ENCODE measurements around the gene C6orf141. TPM values are rescaled to one million over a fixed set of nuclear protein-coding genes. Genes with fewer than 3 reads are reported as not detected.
A peak's percentile ranks its signal among the peaks of the same experiment; 100 is the strongest.

The C6orf141 gene
- not detected for total RNA-seq

DNA sequence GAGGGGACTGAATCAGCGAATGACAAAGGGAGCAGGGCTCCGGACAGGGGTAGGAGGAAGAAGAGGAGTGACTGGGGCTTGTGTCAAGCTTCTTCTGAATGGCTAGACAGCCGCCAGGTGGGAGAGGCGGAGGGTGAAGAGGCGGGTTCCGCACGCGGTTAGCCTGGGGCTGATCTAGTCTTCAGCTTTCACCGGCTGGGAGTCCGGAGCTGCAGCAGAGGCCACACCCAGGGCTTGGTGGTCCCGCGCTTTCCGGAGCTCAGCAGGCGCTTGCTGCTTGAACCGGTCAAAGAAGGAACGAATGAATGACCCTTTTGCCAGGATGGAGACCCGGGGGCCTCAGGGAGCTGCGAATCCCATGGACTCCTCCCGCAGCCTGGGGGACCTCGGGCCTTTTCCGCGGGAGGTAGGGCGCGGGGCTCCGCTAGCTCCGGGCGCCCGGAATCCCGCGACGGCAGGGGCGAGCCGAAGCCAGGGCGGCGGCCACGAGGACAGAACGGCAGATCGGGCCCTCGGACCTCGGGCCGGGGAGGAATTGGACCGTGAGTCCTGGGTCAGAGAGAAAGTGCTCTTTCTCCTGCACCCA, at the start of gene C6orf141:
C6orf141 (plus strand) TSS at position 177 of the 586 bp plus-strand sequence; CDS start at position 302, 125 bp downstream.
- intact Hi-C loops (cut with DNase I), result no loop called here
- Histone ChIP-seq H3K27ac (no peak within 1 kb of the TSS), H3K27me3 (peaks cover 5% of the 10 kb centered on the region), H3K9me3 (no peaks in the 10 kb centered on the region), H3K36me3 (no peaks in the 10 kb centered on the region), H3K4me1 (peaks cover 0 to 13% of the 10 kb centered on the region in 2 donors), H3K4me3 (peak within 1 kb of the TSS; percentile 41 to 51)
- TF ChIP-seq, protein P1, sequence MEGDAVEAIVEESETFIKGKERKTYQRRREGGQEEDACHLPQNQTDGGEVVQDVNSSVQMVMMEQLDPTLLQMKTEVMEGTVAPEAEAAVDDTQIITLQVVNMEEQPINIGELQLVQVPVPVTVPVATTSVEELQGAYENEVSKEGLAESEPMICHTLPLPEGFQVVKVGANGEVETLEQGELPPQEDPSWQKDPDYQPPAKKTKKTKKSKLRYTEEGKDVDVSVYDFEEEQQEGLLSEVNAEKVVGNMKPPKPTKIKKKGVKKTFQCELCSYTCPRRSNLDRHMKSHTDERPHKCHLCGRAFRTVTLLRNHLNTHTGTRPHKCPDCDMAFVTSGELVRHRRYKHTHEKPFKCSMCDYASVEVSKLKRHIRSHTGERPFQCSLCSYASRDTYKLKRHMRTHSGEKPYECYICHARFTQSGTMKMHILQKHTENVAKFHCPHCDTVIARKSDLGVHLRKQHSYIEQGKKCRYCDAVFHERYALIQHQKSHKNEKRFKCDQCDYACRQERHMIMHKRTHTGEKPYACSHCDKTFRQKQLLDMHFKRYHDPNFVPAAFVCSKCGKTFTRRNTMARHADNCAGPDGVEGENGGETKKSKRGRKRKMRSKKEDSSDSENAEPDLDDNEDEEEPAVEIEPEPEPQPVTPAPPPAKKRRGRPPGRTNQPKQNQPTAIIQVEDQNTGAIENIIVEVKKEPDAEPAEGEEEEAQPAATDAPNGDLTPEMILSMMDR (IDR thresholded peaks at IDR 0.05), result no peak
- DNase-seq (ENCODE audit: low spot score in 2 of 2), result no peak

DNA sequence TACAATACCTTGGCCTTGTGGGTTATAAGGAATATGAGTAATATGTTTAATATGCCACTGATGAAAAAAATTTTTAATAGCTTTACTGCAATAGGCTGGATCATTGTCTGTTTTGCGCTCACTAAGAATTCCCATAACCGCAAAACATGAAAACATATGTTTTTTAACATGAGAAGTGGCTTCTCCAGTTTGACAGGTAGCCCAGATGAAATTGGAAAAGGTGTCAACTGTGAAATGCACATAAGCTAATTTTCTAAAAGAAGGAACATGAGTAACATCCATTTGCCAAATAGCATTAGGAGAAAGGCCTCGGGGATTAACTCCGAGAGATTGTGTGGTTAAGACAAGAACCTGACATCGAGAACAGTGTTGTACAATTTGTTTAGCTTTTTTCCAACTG, 45.8 kb upstream of the C6orf141 start:
- Histone ChIP-seq H3K27me3 (no peaks in the 10 kb centered on the region), H3K36me3 (no peaks in the 10 kb centered on the region), H3K9me3 (no peaks in the 10 kb centered on the region), H3K4me3 (no peak overlapping the region), H3K27ac (no peak overlapping the region), H3K4me1 (no peaks in the 10 kb centered on the region)
- DNase-seq (ENCODE audit: low spot score in 2 of 2), result no peak
- intact Hi-C loops (cut with DNase I), result no loop called here
- TF ChIP-seq, protein P1 (IDR thresholded peaks at IDR 0.05), result no peak

DNA sequence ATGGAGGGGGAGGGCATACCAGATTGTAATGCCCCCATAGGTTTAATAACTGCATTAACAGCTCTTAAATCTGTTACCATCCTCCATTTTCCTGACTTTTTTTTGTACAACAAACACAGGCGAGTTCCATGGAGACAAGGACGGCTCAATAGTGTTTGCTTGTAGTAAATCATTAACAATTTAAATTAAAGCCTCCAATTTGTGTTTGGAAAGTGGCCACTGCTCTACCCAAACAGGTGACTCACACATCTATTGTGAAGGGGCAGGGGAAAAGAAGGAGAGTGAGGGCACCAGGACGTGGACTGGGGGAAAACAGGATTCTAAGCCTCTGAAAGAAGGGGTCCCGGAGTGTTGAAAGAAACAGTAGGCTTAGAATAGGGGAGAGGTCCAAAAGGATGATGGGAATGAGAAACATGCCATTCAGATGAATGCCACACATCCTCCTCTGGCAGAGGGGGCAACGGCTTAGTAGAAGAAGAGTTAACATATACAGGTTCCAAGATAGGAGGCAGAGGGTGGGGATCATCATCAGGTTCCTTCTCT, 43.8 kb upstream of the C6orf141 start:
- TF ChIP-seq, protein P1 (IDR thresholded peaks at IDR 0.05), result no peak
- intact Hi-C loops (cut with DNase I), result no loop called here
- no peaks in the 10 kb centered on the region for H3K9me3 ChIP-seq

DNA sequence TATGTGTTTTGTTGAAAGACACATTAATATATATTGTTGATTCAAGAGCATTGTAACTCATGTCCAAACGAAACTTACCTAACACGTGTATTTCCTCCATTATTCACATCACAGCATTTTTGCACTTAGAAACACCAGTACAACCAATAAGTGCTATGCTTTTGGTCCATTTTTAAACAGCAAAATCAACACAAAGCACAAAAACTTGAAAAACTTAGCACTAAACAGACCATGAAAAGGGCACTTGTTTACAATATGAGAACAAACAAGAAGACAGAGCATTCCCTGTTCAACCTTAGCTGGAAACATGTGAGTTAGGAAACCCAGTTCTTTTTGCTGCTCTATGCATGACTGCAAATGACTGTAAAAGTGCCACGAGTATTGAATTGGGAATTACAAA, 41.1 kb upstream of the C6orf141 start:
- DNase-seq (ENCODE audit: low spot score in 2 of 2), result no peak
- H3K4me3 ChIP-seq, result no peak overlapping the region
- no peaks in the 10 kb centered on the region for H3K9me3 ChIP-seq
- intact Hi-C loops (cut with DNase I), result no loop called here
- no peaks in the 10 kb centered on the region for H3K36me3 ChIP-seq
- no peaks in the 10 kb centered on the region for H3K27me3 ChIP-seq
- TF ChIP-seq, protein P1 (IDR thresholded peaks at IDR 0.05), result no peak
- H3K27ac ChIP-seq, result no peak overlapping the region
- no peaks in the 10 kb centered on the region for H3K4me1 ChIP-seq

More for the DNA sequence above, 43.8 kb upstream of the C6orf141 start:
- no peak overlapping the region for H3K4me3 ChIP-seq
- no peaks in the 10 kb centered on the region for H3K27me3 ChIP-seq
- no peak overlapping the region for H3K27ac ChIP-seq
- H3K4me1 ChIP-seq, result no peaks in the 10 kb centered on the region
- no peaks in the 10 kb centered on the region for H3K36me3 ChIP-seq
- DNase-seq (ENCODE audit: low spot score in 2 of 2), result no peak

DNA sequence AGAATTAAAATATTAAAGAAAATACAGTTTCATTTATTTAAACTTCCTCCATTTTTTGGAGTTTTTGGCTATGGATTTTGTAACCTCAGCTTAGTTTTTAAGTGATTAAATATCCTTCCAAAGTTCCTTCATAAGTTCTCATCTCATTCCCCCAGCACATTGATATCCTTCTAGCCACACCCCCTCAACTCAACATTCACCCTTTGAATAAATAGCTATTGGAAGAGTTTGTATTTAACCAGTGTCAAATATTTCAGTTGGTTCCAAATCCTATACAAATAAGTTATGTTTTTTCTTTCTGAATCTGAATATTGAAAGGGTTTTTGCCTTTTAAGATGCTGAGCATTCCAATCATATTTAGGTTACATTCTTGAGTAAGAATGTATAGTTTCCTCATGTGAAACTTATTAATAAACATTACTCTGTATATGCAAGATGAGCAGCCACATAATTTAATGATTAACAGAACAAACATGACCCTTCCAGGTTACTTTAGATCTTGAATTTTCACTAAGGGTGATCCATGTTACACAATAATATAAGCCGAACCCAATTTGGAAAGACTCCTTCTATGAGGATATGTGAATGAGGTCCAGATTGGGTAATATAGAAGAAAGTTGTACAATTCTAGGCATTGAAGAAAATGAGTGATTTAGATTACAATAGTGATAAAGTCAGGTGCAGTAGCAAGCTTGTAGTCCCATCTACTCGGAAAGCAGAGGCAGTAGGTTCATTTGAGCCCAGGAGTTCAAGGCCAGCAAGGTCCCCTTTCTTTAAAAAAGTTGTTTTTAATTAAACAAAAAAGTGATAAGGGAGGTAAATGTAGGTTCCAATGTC, 37.1 kb upstream of the C6orf141 start:
- Histone ChIP-seq H3K4me3 (no peak overlapping the region), H3K36me3 (no peaks in the 10 kb centered on the region), H3K9me3 (no peaks in the 10 kb centered on the region), H3K4me1 (no peaks in the 10 kb centered on the region), H3K27ac (no peak overlapping the region), H3K27me3 (no peaks in the 10 kb centered on the region)
- TF ChIP-seq, protein P1 (IDR thresholded peaks at IDR 0.05), result no peak
- intact Hi-C loops (cut with DNase I), result no loop called here
- no peak for DNase-seq (ENCODE audit: low spot score in 2 of 2)
